Skin epidermis (tissue), 12 donors: ENCODE results near the gene ZNF28.
"Not testable (repeated sequence)": the region's sequence is repeated elsewhere in the genome, so short reads cannot be mapped to it uniquely, and the experiment has no call there.

ENCODE experiments used
- H3K27ac ChIP-seq, 21 experiments: fragments of 200-600 bp; sonication (generic) in 11 of 21; one replicate each; pipeline ENCODE4 v1.5.0; 2020; ENCODE audit warnings: mild to moderate bottlenecking in 3 of 21, inconsistent platforms in 2 of 21, moderate library complexity in 2 of 21
- H3K4me3 ChIP-seq, 7 experiments: fragments of 200-600 bp; sonication (generic) in 2 of 7; one replicate each; pipeline ENCODE4 v1.5.0; 2020; ENCODE audit warnings: inconsistent platforms in 2 of 7, mild to moderate bottlenecking in 2 of 7, moderate library complexity in 1 of 7

Gene ZNF28

GRCh38 chr19:52785506-52785905, 35.9 kb downstream of the ZNF28 start:
- H3K27ac ChIP-seq, result peak overlapping the region in 3 of 21 experiments; percentile 53 to 85 (median 58)
- H3K4me3 ChIP-seq, result peak overlapping the region in 4 of 7 experiments; percentile 52 to 82 (median 56)

GRCh38 chr19:52782864-52783263, 38.6 kb downstream of the ZNF28 start:
- H3K4me3 ChIP-seq, H3K27ac ChIP-seq: not testable (repeated sequence)

- Histone ChIP-seq H3K4me3 (no peak overlapping the region), H3K27ac (no peak overlapping the region)
Observed at GRCh38 chr19:52778811-52779210, 42.6 kb downstream of the ZNF28 start.

- H3K4me3 ChIP-seq, H3K27ac ChIP-seq: not testable (repeated sequence)
Observed at GRCh38 chr19:52756447-52756846, 65.0 kb downstream of the ZNF28 start.

- Histone ChIP-seq H3K4me3 (no peak overlapping the region), H3K27ac (no peak overlapping the region)
Observed at GRCh38 chr19:52749780-52750179, 71.7 kb downstream of the ZNF28 start.

GRCh38 chr19:52748336-52748950, 73.0 kb downstream of the ZNF28 start:
- no peak overlapping the region for H3K4me3 ChIP-seq
- H3K27ac ChIP-seq, result peak overlapping the region in 1 of 21 experiments; percentile 10
